Loucy (cell line): ENCODE measurements around the gene SPSB3.

ENCODE experiments used
- H2AFZ ChIP-seq: fragments of 200-600 bp; sonication (generic); 2 replicates; pipeline ENCODE4 v1.6.0; 2016; ENCODE audit warnings: antibody characterized with exemption, mild to moderate bottlenecking, low read length, moderate library complexity
- H3F3A ChIP-seq: fragments of 200-600 bp; 2 replicates; pipeline ENCODE4 v1.6.0; 2016; ENCODE audit warnings: antibody characterized with exemption, low read depth, mild to moderate bottlenecking
- H3K27me3 ChIP-seq: fragments of 200-600 bp; sonication (generic); 2 replicates; pipeline ENCODE4 v1.6.1; 2014; ENCODE audit warnings: low read length, mild to moderate bottlenecking; ENCODE audit not compliant: insufficient read depth, poor library complexity, severe bottlenecking
- H3K36me3 ChIP-seq: fragments of 200-600 bp; sonication (generic); 2 replicates; pipeline ENCODE4 v1.6.1; 2016; ENCODE audit warnings: low read length; ENCODE audit not compliant: insufficient read depth
- H3K4me1 ChIP-seq: fragments of 200-600 bp; sonication (generic); 2 replicates; pipeline ENCODE4 v1.5.1; 2014; ENCODE audit warnings: low read length, mild to moderate bottlenecking; ENCODE audit not compliant: insufficient read depth, poor library complexity, severe bottlenecking
- H3K4me2 ChIP-seq: fragments of 200-600 bp; sonication (generic); 2 replicates; pipeline ENCODE4 v1.6.0; 2014; ENCODE audit warnings: antibody characterized with exemption, low read length, low read depth, mild to moderate bottlenecking; ENCODE audit not compliant: poor library complexity, severe bottlenecking
- H3K4me3 ChIP-seq: fragments of 200-600 bp; sonication (generic); 2 replicates; pipeline ENCODE4 v1.5.1; 2014; ENCODE audit warnings: low read length, mild to moderate bottlenecking, mixed read lengths; ENCODE audit not compliant: poor library complexity, severe bottlenecking
- H3K79me2 ChIP-seq: fragments of 200-600 bp; sonication (generic); 2 replicates; pipeline ENCODE4 v1.6.1; 2014; ENCODE audit warnings: low read length; ENCODE audit not compliant: insufficient read depth
- H3K9ac ChIP-seq: fragments of 200-600 bp; sonication (generic); 2 replicates; pipeline ENCODE4 v1.6.0; 2014; ENCODE audit warnings: mild to moderate bottlenecking, low read depth, low read length, moderate library complexity; ENCODE audit not compliant: poor library complexity, severe bottlenecking
- H3K9me2 ChIP-seq: fragments of 200-600 bp; sonication (generic); replicated peaks from 2 replicates; pipeline ENCODE4 v1.6.1; 2016; ENCODE audit warnings: low read depth, low read length, mixed read lengths
- H3K9me3 ChIP-seq: fragments of 200-600 bp; sonication (generic); 2 replicates; pipeline ENCODE4 v1.6.1; 2014; ENCODE audit warnings: mild to moderate bottlenecking, antibody characterized with exemption, low read length, low read depth; ENCODE audit not compliant: insufficient read depth
- H4K20me1 ChIP-seq: fragments of 200-600 bp; sonication (generic); 2 replicates; pipeline ENCODE4 v1.6.0; 2014; ENCODE audit warnings: antibody characterized with exemption, low read length, mild to moderate bottlenecking; ENCODE audit not compliant: insufficient read depth, poor library complexity, severe bottlenecking
- CTCF ChIP-seq: fragments of 200-600 bp; sonication (generic); conservative IDR thresholded peaks from 2 replicates; pipeline ENCODE4 v1.5.1; 2014; ENCODE audit warnings: mild to moderate bottlenecking, antibody characterized with exemption, low read length
- EZH2phosphoT487 ChIP-seq: fragments of 200-600 bp; IDR thresholded peaks from 2 replicates; pipeline ENCODE4 v1.6.1; 2018; ENCODE audit warnings: antibody characterized with exemption, mild to moderate bottlenecking, moderate library complexity, borderline replicate concordance

The SPSB3 gene

GRCh38 chr16:1819611-1820010 is 37.2 kb upstream of the SPSB3 start:
- Histone ChIP-seq H3K9ac (no peak overlapping the region), H3F3A (no peaks in the 10 kb centered on the region), H3K9me2 (no peaks in the 10 kb centered on the region), H3K27me3 (no peaks in the 10 kb centered on the region), H3K36me3 (no peaks in the 10 kb centered on the region), H3K9me3 (no peaks in the 10 kb centered on the region), H3K4me3 (no peak overlapping the region), H3K4me1 (no peaks in the 10 kb centered on the region), H4K20me1 (no peaks in the 10 kb centered on the region), H3K79me2 (no peaks in the 10 kb centered on the region), H2AFZ (no peak overlapping the region), H3K4me2 (no peak overlapping the region)
- no peak for TF ChIP-seq CTCF
- TF ChIP-seq EZH2phosphoT487, result no peak

- H3F3A ChIP-seq, result no peaks in the 10 kb centered on the region
- H3K36me3 ChIP-seq, result no peaks in the 10 kb centered on the region
- no peaks in the 10 kb centered on the region for H3K9me3 ChIP-seq
- no peak overlapping the region for H3K9ac ChIP-seq
- no peak overlapping the region for H3K4me2 ChIP-seq
- H2AFZ ChIP-seq, result no peak overlapping the region
- no peaks in the 10 kb centered on the region for H3K4me1 ChIP-seq
- no peaks in the 10 kb centered on the region for H3K27me3 ChIP-seq
- H4K20me1 ChIP-seq, result no peaks in the 10 kb centered on the region
- H3K79me2 ChIP-seq, result no peaks in the 10 kb centered on the region
- no peaks in the 10 kb centered on the region for H3K9me2 ChIP-seq
- TF ChIP-seq EZH2phosphoT487, result no peak
- TF ChIP-seq CTCF, result no peak
- no peak overlapping the region for H3K4me3 ChIP-seq
Observed at GRCh38 chr16:1818873-1819525, 36.6 kb upstream of the SPSB3 start.

GRCh38 chr16:1818204-1818872 is 36.0 kb upstream of the SPSB3 start:
- no peak for TF ChIP-seq CTCF
- TF ChIP-seq EZH2phosphoT487, result no peak
- H3K9me3 ChIP-seq, result no peaks in the 10 kb centered on the region

More at GRCh38 chr16:1818204-1818872, 36.0 kb upstream of the SPSB3 start:
- no peak overlapping the region for H3K4me3 ChIP-seq
- no peaks in the 10 kb centered on the region for H3K27me3 ChIP-seq
- H3K4me1 ChIP-seq, result no peaks in the 10 kb centered on the region
- no peaks in the 10 kb centered on the region for H3F3A ChIP-seq
- H3K9ac ChIP-seq, result no peak overlapping the region
- H4K20me1 ChIP-seq, result no peaks in the 10 kb centered on the region
- H3K79me2 ChIP-seq, result no peaks in the 10 kb centered on the region
- H3K36me3 ChIP-seq, result no peaks in the 10 kb centered on the region
- H3K9me2 ChIP-seq, result no peaks in the 10 kb centered on the region
- no peak overlapping the region for H3K4me2 ChIP-seq
- H2AFZ ChIP-seq, result no peak overlapping the region
